ENCODE data around the gene CSF1. TPM values are rescaled to one million over a fixed set of nuclear protein-coding genes. Genes with fewer than 3 reads are reported as not detected.
A peak's percentile ranks its signal among the peaks of the same experiment; 100 is the strongest.

CSF1 gene
- total RNA-seq, 4 donors from 2014 or later, result 8.9 to 49.5 (median 26.6) TPM

DNA sequence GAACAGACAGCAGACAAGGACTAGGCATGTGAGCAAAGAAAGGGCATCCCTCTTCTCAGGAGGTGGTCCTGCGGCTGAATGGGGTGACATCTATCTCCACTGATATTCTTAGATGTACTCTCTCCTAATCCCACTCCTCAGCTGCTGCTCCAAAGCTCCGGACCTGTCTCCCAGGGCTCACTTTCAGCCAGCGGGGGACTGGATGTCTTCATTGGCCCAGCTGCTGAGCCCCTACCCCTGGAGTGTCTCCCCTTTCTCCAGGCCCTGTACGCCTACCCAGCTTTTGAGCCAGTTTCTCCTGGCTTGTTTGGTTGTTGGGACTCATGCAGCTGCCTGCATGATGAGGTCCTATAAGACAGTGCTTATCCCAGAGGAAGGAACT is 28.8 kb upstream of the CSF1 start:
- TF ChIP-seq, protein P1, sequence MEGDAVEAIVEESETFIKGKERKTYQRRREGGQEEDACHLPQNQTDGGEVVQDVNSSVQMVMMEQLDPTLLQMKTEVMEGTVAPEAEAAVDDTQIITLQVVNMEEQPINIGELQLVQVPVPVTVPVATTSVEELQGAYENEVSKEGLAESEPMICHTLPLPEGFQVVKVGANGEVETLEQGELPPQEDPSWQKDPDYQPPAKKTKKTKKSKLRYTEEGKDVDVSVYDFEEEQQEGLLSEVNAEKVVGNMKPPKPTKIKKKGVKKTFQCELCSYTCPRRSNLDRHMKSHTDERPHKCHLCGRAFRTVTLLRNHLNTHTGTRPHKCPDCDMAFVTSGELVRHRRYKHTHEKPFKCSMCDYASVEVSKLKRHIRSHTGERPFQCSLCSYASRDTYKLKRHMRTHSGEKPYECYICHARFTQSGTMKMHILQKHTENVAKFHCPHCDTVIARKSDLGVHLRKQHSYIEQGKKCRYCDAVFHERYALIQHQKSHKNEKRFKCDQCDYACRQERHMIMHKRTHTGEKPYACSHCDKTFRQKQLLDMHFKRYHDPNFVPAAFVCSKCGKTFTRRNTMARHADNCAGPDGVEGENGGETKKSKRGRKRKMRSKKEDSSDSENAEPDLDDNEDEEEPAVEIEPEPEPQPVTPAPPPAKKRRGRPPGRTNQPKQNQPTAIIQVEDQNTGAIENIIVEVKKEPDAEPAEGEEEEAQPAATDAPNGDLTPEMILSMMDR (IDR thresholded peaks at IDR 0.05), result no peak
- no peak for TF ChIP-seq POLR2A (IDR thresholded peaks at IDR 0.05)
- Histone ChIP-seq H3K9me3 (no peaks in the 10 kb centered on the region), H3K4me3 (no peak overlapping the region), H3K36me3 (no peaks in the 10 kb centered on the region), H3K4me1 (peaks cover 0 to 23% (median 5%) of the 10 kb centered on the region in 4 donors), H3K27ac (peak overlapping the region in 2 of 4 donors; percentile 22 to 46), H3K27me3 (no peaks in the 10 kb centered on the region)
- no peak for DNase-seq

- H3K4me1 ChIP-seq, result peaks cover 0 to 20% (median 6%) of the 10 kb centered on the region in 4 donors
- H3K27me3 ChIP-seq, result no peaks in the 10 kb centered on the region
- TF ChIP-seq, protein P1 (IDR thresholded peaks at IDR 0.05), result no peak
- TF ChIP-seq POLR2A (IDR thresholded peaks at IDR 0.05), result no peak
- no peaks in the 10 kb centered on the region for H3K9me3 ChIP-seq
- peak overlapping the region in 3 of 4 donors; percentile 19 to 46 (median 45) for H3K27ac ChIP-seq
- DNase-seq, result no peak
- H3K4me3 ChIP-seq, result no peak overlapping the region
- H3K36me3 ChIP-seq, result no peaks in the 10 kb centered on the region
Measured at GRCh38 chr1:109882288-109883245, 28.1 kb upstream of the CSF1 start.

GRCh38 chr1:109883248-109883955 is 27.2 kb upstream of the CSF1 start:
- no peak for DNase-seq
- peaks cover 0 to 20% (median 6%) of the 10 kb centered on the region in 4 donors for H3K4me1 ChIP-seq
- H3K27ac ChIP-seq, result peak overlapping the region in 2 of 4 donors; percentile 19 to 45
- H3K36me3 ChIP-seq, result no peaks in the 10 kb centered on the region
- no peaks in the 10 kb centered on the region for H3K9me3 ChIP-seq
- no peak overlapping the region for H3K4me3 ChIP-seq
- no peak for TF ChIP-seq POLR2A (IDR thresholded peaks at IDR 0.05)
- TF ChIP-seq, protein P1 (IDR thresholded peaks at IDR 0.05), result no peak
- H3K27me3 ChIP-seq, result no peaks in the 10 kb centered on the region

GRCh38 chr1:109884242-109884891 is 26.3 kb upstream of the CSF1 start:
- no peaks in the 10 kb centered on the region for H3K36me3 ChIP-seq
- no peak overlapping the region for H3K4me3 ChIP-seq
- peak overlapping the region in 1 of 4 donors; percentile 10 for H3K27ac ChIP-seq
- DNase-seq, result no peak
- H3K27me3 ChIP-seq, result no peaks in the 10 kb centered on the region
- H3K4me1 ChIP-seq, result peaks cover 0 to 20% (median 6%) of the 10 kb centered on the region in 4 donors
- no peaks in the 10 kb centered on the region for H3K9me3 ChIP-seq
- no peak for TF ChIP-seq POLR2A (IDR thresholded peaks at IDR 0.05)

DNA sequence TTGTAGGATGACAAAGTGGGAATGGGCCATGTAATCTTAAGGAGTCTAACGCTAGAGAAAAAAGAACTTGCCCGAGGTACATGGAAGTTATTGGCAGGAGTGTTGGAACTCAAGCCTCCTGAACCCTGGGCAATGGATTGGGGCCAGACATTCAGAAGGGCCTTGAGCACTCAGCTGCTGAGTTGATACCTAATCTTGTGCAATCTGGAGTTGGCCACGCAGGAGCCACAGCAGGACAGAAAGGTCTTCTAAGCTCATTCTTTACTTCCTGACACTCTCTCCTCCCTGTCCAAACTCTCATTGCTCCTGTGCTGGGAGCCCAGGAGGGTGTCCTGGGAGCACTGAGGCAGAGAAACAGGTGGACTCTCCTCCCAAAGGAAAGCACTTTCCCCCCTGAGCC is 25.1 kb upstream of the CSF1 start:
- Histone ChIP-seq H3K27ac (no peak overlapping the region), H3K9me3 (no peaks in the 10 kb centered on the region), H3K27me3 (no peaks in the 10 kb centered on the region), H3K4me1 (peaks cover 0 to 20% (median 6%) of the 10 kb centered on the region in 4 donors), H3K4me3 (no peak overlapping the region), H3K36me3 (no peaks in the 10 kb centered on the region)
- no peak for DNase-seq
- TF ChIP-seq, protein P1 (IDR thresholded peaks at IDR 0.05), result no peak
- TF ChIP-seq POLR2A (IDR thresholded peaks at IDR 0.05), result no peak

Measured in Peyer's patch (tissue), 4 donors.